ENCODE results near the gene VPS26C.

Gene VPS26C

GRCh38 chr21:37193006-37193405, 74.1 kb downstream of the VPS26C start:
- H3F3A ChIP-seq (ENCODE audit: insufficient read depth, low read length) = no peaks in the 10 kb centered on the region
- no peak overlapping the region for H2AFZ ChIP-seq (ENCODE audit: low read length)
- H3K4me2 ChIP-seq (ENCODE audit: low read depth, low read length) = no peak overlapping the region
- H3K9ac ChIP-seq (ENCODE audit: low read length) = no peak overlapping the region
- H3K9me2 ChIP-seq (replicated peaks; ENCODE audit: insufficient read depth, low read length) = no peaks in the 10 kb centered on the region
- H3K9me3 ChIP-seq (replicated peaks; ENCODE audit: insufficient read depth, low read length) = no peaks in the 10 kb centered on the region
- no peaks in the 10 kb centered on the region for H3K36me3 ChIP-seq (replicated peaks; ENCODE audit: insufficient read depth, low read length)
- H3K27ac ChIP-seq (ENCODE audit: low read length) = no peak overlapping the region
- H3K4me1 ChIP-seq (ENCODE audit: low read length) = no peaks in the 10 kb centered on the region
- no peaks in the 10 kb centered on the region for H3K79me2 ChIP-seq (ENCODE audit: low read length)
- H3K27me3 ChIP-seq (replicated peaks; ENCODE audit: insufficient read depth, low read length) = no peaks in the 10 kb centered on the region
- H4K20me1 ChIP-seq (ENCODE audit: insufficient read depth, low read length) = no peaks in the 10 kb centered on the region
- TF ChIP-seq EZH2 (optimal IDR thresholded peaks at IDR 0.05; ENCODE audit: low read depth, low read length) (no peak), CTCF (IDR thresholded peaks at IDR 0.05; ENCODE audit: low read length) (no peak), EZH2phosphoT487 (IDR thresholded peaks at IDR 0.05; ENCODE audit: low read length) (no peak)
- H3K4me3 ChIP-seq (ENCODE audit: low read length) = no peak overlapping the region
- no peak for DNase-seq

- Histone ChIP-seq H3K4me2 (ENCODE audit: low read depth, low read length) (no peak overlapping the region), H3K9me3 (replicated peaks; ENCODE audit: insufficient read depth, low read length) (no peaks in the 10 kb centered on the region), H3K9me2 (replicated peaks; ENCODE audit: insufficient read depth, low read length) (no peaks in the 10 kb centered on the region), H3F3A (ENCODE audit: insufficient read depth, low read length) (no peaks in the 10 kb centered on the region), H2AFZ (ENCODE audit: low read length) (no peak overlapping the region), H3K4me3 (ENCODE audit: low read length) (no peak overlapping the region), H3K27ac (ENCODE audit: low read length) (no peak overlapping the region), H3K27me3 (replicated peaks; ENCODE audit: insufficient read depth, low read length) (no peaks in the 10 kb centered on the region), H3K9ac (ENCODE audit: low read length) (no peak overlapping the region), H3K79me2 (ENCODE audit: low read length) (no peaks in the 10 kb centered on the region), H3K36me3 (replicated peaks; ENCODE audit: insufficient read depth, low read length) (no peaks in the 10 kb centered on the region), H3K4me1 (ENCODE audit: low read length) (no peaks in the 10 kb centered on the region), H4K20me1 (ENCODE audit: insufficient read depth, low read length) (no peaks in the 10 kb centered on the region)
- TF ChIP-seq EZH2phosphoT487 (IDR thresholded peaks at IDR 0.05; ENCODE audit: low read length) = no peak
- TF ChIP-seq CTCF (IDR thresholded peaks at IDR 0.05; ENCODE audit: low read length) = no peak
- TF ChIP-seq EZH2 (optimal IDR thresholded peaks at IDR 0.05; ENCODE audit: low read depth, low read length) = no peak
- DNase-seq = no peak
Measured at GRCh38 chr21:37192019-37192418, 75.1 kb downstream of the VPS26C start.

GRCh38 chr21:37188825-37189224, 78.3 kb downstream of the VPS26C start:
- Histone ChIP-seq H3K4me3 (ENCODE audit: low read length) (no peak overlapping the region), H3K79me2 (ENCODE audit: low read length) (no peaks in the 10 kb centered on the region), H3K4me2 (ENCODE audit: low read depth, low read length) (no peak overlapping the region), H4K20me1 (ENCODE audit: insufficient read depth, low read length) (no peaks in the 10 kb centered on the region), H3K27ac (ENCODE audit: low read length) (no peak overlapping the region), H2AFZ (ENCODE audit: low read length) (no peak overlapping the region), H3K27me3 (replicated peaks; ENCODE audit: insufficient read depth, low read length) (no peaks in the 10 kb centered on the region), H3K36me3 (replicated peaks; ENCODE audit: insufficient read depth, low read length) (no peaks in the 10 kb centered on the region), H3K9me2 (replicated peaks; ENCODE audit: insufficient read depth, low read length) (no peaks in the 10 kb centered on the region), H3K9me3 (replicated peaks; ENCODE audit: insufficient read depth, low read length) (no peaks in the 10 kb centered on the region), H3F3A (ENCODE audit: insufficient read depth, low read length) (no peaks in the 10 kb centered on the region), H3K9ac (ENCODE audit: low read length) (no peak overlapping the region), H3K4me1 (ENCODE audit: low read length) (no peaks in the 10 kb centered on the region)
- no peak for TF ChIP-seq EZH2phosphoT487 (IDR thresholded peaks at IDR 0.05; ENCODE audit: low read length)
- no peak for TF ChIP-seq CTCF (IDR thresholded peaks at IDR 0.05; ENCODE audit: low read length)
- no peak for TF ChIP-seq EZH2 (optimal IDR thresholded peaks at IDR 0.05; ENCODE audit: low read depth, low read length)
- DNase-seq = no peak
